ENCODE results near the gene CLDN16. TPM values are rescaled to one million over a fixed set of nuclear protein-coding genes. Genes with fewer than 3 reads are reported as not detected.

CLDN16 gene
- total and polyA plus RNA-seq, 5 donors: 0.05 TPM; not detected in 4

- intact Hi-C loops (cut with DNase I): no loop called here
- ATAC-seq (no peak), DNase-seq (no peak)
- 69% methylated on average over 3 of the region's 3 CpGs for WGBS
- H3K9me3 ChIP-seq (ENCODE audit: control insufficient read depth, low read length): no peaks in the 10 kb centered on the region
- H3K4me3 ChIP-seq (ENCODE audit: low read length): no peak overlapping the region
- H3K27me3 ChIP-seq (ENCODE audit: control insufficient read depth, insufficient read depth): no peaks in the 10 kb centered on the region
- no peaks in the 10 kb centered on the region for H3K4me1 ChIP-seq (ENCODE audit: control insufficient read depth, insufficient read depth, low read length)
- no peak overlapping the region for H3K27ac ChIP-seq (ENCODE audit: low read length)
Measured at GRCh38 chr3:190443257-190443656, 55.3 kb downstream of the CLDN16 start.

GRCh38 chr3:190444006-190444405 lies 56.0 kb downstream of the CLDN16 start:
- H3K27ac ChIP-seq (ENCODE audit: low read length): no peak overlapping the region
- WGBS: 76% methylated on average over 6 of the region's 6 CpGs
- DNase-seq (no peak), ATAC-seq (no peak)
- intact Hi-C loops (cut with DNase I): no loop called here
- H3K9me3 ChIP-seq (ENCODE audit: control insufficient read depth, low read length): no peaks in the 10 kb centered on the region
- H3K4me3 ChIP-seq (ENCODE audit: low read length): no peak overlapping the region
- no peaks in the 10 kb centered on the region for H3K4me1 ChIP-seq (ENCODE audit: control insufficient read depth, insufficient read depth, low read length)
- H3K27me3 ChIP-seq (ENCODE audit: control insufficient read depth, insufficient read depth): no peaks in the 10 kb centered on the region

DNA sequence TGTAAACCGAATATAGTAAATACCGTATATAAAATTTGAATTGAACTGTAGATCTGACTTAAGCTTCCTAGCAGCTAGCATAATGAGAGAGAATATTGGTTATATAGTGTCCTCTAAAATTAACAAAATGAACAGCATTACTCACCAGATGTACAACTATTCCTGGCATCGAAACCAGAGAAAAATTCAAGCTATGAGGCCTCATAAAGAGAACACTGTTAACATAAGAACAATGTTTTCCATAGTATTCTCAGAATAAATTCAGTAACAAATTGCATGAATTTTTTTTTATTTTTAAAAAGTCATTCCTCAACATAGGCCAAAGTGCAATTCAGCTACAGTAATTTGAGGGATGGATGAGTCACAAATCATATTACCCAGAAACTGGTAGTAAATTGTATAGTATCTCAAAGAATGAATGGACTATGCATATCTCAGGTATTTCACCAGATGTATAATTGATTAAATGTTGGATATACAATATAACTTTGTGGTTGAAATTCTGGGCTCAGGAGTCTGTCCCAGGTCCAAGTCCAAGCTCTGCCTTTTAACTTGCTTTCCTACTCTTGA lies 56.7 kb downstream of the CLDN16 start:
- H3K27ac ChIP-seq (ENCODE audit: low read length): no peak overlapping the region
- no peaks in the 10 kb centered on the region for H3K4me1 ChIP-seq (ENCODE audit: control insufficient read depth, insufficient read depth, low read length)
- WGBS: 89% methylated on average over 3 of the region's 3 CpGs
- H3K4me3 ChIP-seq (ENCODE audit: low read length): no peak overlapping the region
- no peaks in the 10 kb centered on the region for H3K27me3 ChIP-seq (ENCODE audit: control insufficient read depth, insufficient read depth)
- H3K9me3 ChIP-seq (ENCODE audit: control insufficient read depth, low read length): no peaks in the 10 kb centered on the region
- DNase-seq: no peak
- intact Hi-C loops (cut with DNase I): no loop called here
- ATAC-seq: no peak

DNA sequence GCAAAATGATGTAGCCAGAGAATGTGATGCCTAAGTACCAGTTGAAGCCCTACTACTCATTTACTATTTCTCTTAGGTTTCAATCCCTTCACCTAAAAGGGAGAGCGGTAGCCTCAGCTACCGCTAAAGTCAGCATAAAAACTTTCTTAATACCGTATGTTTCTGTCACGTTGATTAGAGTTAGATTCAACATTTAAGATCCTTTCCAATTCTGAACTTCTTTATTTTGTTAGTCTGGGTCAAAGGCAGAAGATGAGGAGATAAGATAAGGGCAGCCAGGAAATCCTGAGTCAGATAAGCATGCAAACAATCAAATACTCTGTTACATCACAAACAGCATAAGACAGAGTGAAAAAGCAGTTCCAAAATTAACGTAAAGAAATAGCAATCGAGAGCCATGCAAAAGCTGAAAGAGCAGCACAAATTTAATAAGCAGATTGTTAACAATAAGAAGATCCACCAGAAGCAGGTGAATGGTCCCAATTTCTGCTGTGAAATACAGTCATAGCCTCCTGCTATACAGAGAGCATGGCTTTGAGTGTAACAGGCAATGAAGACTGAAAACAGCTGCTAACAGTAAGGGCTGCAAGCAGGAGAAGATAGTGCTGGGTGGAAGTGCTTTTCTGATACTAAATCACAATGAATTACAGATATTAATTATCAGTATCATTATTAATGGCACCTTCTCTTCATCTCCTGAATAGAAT lies 58.8 kb downstream of the CLDN16 start:
- no peak overlapping the region for H3K4me3 ChIP-seq (ENCODE audit: low read length)
- H3K27ac ChIP-seq (ENCODE audit: low read length): no peak overlapping the region
- no peak for ATAC-seq
- intact Hi-C loops (cut with DNase I): no loop called here
- H3K27me3 ChIP-seq (ENCODE audit: control insufficient read depth, insufficient read depth): no peaks in the 10 kb centered on the region
- DNase-seq: no peak
- H3K4me1 ChIP-seq (ENCODE audit: control insufficient read depth, insufficient read depth, low read length): no peaks in the 10 kb centered on the region
- 52% methylated on average over 6 of the region's 6 CpGs for WGBS
- no peaks in the 10 kb centered on the region for H3K9me3 ChIP-seq (ENCODE audit: control insufficient read depth, low read length)

GRCh38 chr3:190448256-190448655 lies 60.3 kb downstream of the CLDN16 start:
- H3K27ac ChIP-seq (ENCODE audit: low read length): no peak overlapping the region
- H3K4me1 ChIP-seq (ENCODE audit: control insufficient read depth, insufficient read depth, low read length): no peaks in the 10 kb centered on the region
- H3K27me3 ChIP-seq (ENCODE audit: control insufficient read depth, insufficient read depth): no peaks in the 10 kb centered on the region
- intact Hi-C loops (cut with DNase I): no loop called here
- DNase-seq (no peak), ATAC-seq (no peak)
- no peaks in the 10 kb centered on the region for H3K9me3 ChIP-seq (ENCODE audit: control insufficient read depth, low read length)
- WGBS: 79% methylated on average over 2 of the region's 2 CpGs
- H3K4me3 ChIP-seq (ENCODE audit: low read length): no peak overlapping the region

GRCh38 chr3:190449801-190450200 lies 61.8 kb downstream of the CLDN16 start, which contains the start of gene TMEM207:
TMEM207 (minus strand) TSS chr3:190449901; CDS start chr3:190449809, 92 bp downstream.
- H3K27ac ChIP-seq (ENCODE audit: low read length): no peak within 1 kb of the TSS
- DNase-seq (no peak), ATAC-seq (no peak)
- H3K9me3 ChIP-seq (ENCODE audit: control insufficient read depth, low read length): no peaks in the 10 kb centered on the region
- H3K4me3 ChIP-seq (ENCODE audit: low read length): no peak within 1 kb of the TSS
- WGBS: 94% methylated on average over 1 of the region's 1 CpG
- intact Hi-C loops (cut with DNase I): no loop called here
- no peaks in the 10 kb centered on the region for H3K4me1 ChIP-seq (ENCODE audit: control insufficient read depth, insufficient read depth, low read length)
- no peaks in the 10 kb centered on the region for H3K27me3 ChIP-seq (ENCODE audit: control insufficient read depth, insufficient read depth)

GRCh38 chr3:190455828-190456227 lies 67.9 kb downstream of the CLDN16 start:
- no peak for DNase-seq
- Histone ChIP-seq H3K27ac (ENCODE audit: low read length) (no peak overlapping the region), H3K27me3 (ENCODE audit: control insufficient read depth, insufficient read depth) (no peaks in the 10 kb centered on the region), H3K4me1 (ENCODE audit: control insufficient read depth, insufficient read depth, low read length) (no peaks in the 10 kb centered on the region), H3K4me3 (ENCODE audit: low read length) (no peak overlapping the region), H3K9me3 (ENCODE audit: control insufficient read depth, low read length) (no peaks in the 10 kb centered on the region)
- intact Hi-C loops (cut with DNase I): no loop called here
- 90% methylated on average over 2 of the region's 2 CpGs for WGBS
- no peak for ATAC-seq

DNA sequence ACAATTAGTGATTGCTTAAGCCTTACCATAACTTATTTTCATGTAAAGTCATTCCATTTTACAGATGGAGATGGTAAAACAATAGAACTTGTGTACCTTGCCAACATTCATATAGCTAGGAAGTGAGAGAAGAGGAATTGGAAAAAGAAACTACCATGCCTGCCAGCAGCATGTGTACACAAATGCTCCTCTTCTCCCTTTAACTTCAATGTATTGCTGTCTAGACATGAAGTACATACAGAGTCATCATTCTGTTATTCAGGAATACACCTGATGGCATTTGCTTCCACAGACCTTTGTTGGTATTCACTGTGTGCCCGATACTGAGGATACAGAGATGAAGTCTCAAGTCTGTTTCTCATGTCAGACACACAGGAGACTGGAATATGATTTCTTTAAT lies 68.8 kb downstream of the CLDN16 start:
- Histone ChIP-seq H3K27me3 (ENCODE audit: control insufficient read depth, insufficient read depth) (no peaks in the 10 kb centered on the region), H3K4me1 (ENCODE audit: control insufficient read depth, insufficient read depth, low read length) (no peaks in the 10 kb centered on the region), H3K27ac (ENCODE audit: low read length) (no peak overlapping the region), H3K9me3 (ENCODE audit: control insufficient read depth, low read length) (no peaks in the 10 kb centered on the region), H3K4me3 (ENCODE audit: low read length) (no peak overlapping the region)
- intact Hi-C loops (cut with DNase I): no loop called here
- ATAC-seq (no peak), DNase-seq (no peak)
- WGBS: 97% methylated on average over 1 of the region's 1 CpG

DNA sequence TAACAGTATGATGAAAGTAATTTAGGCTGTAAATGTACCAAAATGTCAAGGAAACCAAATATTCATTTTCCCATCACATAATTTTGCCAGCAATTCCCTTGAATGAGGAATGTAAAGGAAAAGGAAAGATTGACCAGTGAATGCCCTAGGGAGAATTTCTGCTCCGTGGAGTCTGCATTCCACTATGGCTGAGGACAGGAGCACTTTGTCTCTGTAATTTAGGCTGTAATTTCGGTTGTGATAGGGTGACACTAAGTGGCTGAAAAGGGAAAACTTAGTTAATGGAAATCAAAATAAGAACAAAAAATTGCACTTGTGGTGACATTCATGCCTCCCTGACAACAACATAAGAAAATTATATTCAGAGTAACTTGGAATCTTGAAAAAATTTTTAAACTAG lies 70.1 kb downstream of the CLDN16 start:
- 20% methylated on average over 2 of the region's 2 CpGs for WGBS
- Histone ChIP-seq H3K27me3 (ENCODE audit: control insufficient read depth, insufficient read depth) (no peaks in the 10 kb centered on the region), H3K27ac (ENCODE audit: low read length) (no peak overlapping the region), H3K9me3 (ENCODE audit: control insufficient read depth, low read length) (no peaks in the 10 kb centered on the region), H3K4me3 (ENCODE audit: low read length) (no peak overlapping the region), H3K4me1 (ENCODE audit: control insufficient read depth, insufficient read depth, low read length) (no peaks in the 10 kb centered on the region)
- DNase-seq (no peak), ATAC-seq (no peak)
- intact Hi-C loops (cut with DNase I): no loop called here

Other genes with a start within 250 kb of the CLDN16 start
- 1 to 10 TPM; 1.2 to 2.0 (median 1.3) TPM for gene CLDN1, start 65.7 kb upstream of the CLDN16 start, total RNA-seq
- gene CLDN1, start 65.7 kb upstream of the CLDN16 start, polyA plus RNA-seq: 1.3 TPM
- not detected for gene TMEM207, start 61.7 kb downstream of the CLDN16 start, total RNA-seq
- gene TMEM207, start 61.7 kb downstream of the CLDN16 start, polyA plus RNA-seq: not detected
- 1 to 10 TPM; 3.7 to 8.5 (median 6.9) TPM for gene IL1RAP, start 125.9 kb downstream of the CLDN16 start, total RNA-seq
- 1.6 TPM for gene IL1RAP, start 125.9 kb downstream of the CLDN16 start, polyA plus RNA-seq